GM12878 (cell line): ENCODE measurements around the gene CTNNAL1. TPM values are rescaled to one million over a fixed set of nuclear protein-coding genes. Genes with fewer than 3 reads are reported as not detected.

Experiments
- ATAC-seq: fragments of 200-7000 bp; cut with Tn5 transposase; 3 replicates; pipeline ENCODE4 v1.9.1; 2020; ENCODE audit warnings: mild to moderate bottlenecking, moderate library complexity
- BruUV-seq: library from RNA; stranded (reverse); fragments of 400-500 nt; replicated peaks from 2 replicates; lab custom pipeline; 2021; lab: Mats Ljungman, UMichigan
- CTCF ChIA-PET: fragments of 300-600 bp; sonication (Branson Sonifier 250); formaldehyde crosslinking; extraction: SDS; loops from one replicate; lab custom pipeline; 2021; ENCODE audit warnings: inconsistent platforms; lab: Yijun Ruan, JAX
- POLR2A ChIA-PET: fragments of 350-600 bp; formaldehyde crosslinking; extraction: SDS; loops from one replicate; lab custom pipeline; 2021; ENCODE audit warnings: inconsistent platforms; lab: Charles Lee
- RAD21 ChIA-PET: fragments of 300-600 bp; sonication (Branson Sonifier 250); formaldehyde crosslinking; loops from one replicate; lab custom pipeline; 2023; ENCODE audit warnings: antibody characterized with exemption; ENCODE audit not compliant: unreplicated experiment; lab: Charles Lee
- SMC1A ChIA-PET: fragments of 300-600 bp; sonication (Branson Sonifier 250); formaldehyde crosslinking; loops from one replicate; lab custom pipeline; 2023; ENCODE audit not compliant: unreplicated experiment, uncharacterized antibody; lab: Charles Lee
- DNase-seq: peaks from one replicate; pipeline ENCODE4 v3.0.0-alpha.2; 2011; ENCODE audit warnings: low read depth, low spot score
- FAIRE-seq: peaks from 3 replicates; lab custom pipeline; 2011; peaks lifted over from hg19 to GRCh38; lab: Jason Lieb, UNC
- H2AFZ ChIP-seq: 2 replicates; pipeline ENCODE4 v1.6.0; 2011; ENCODE audit warnings: low read depth, low read length, control low read depth; ENCODE audit not compliant: control insufficient read depth
- H3K27ac ChIP-seq: 2 replicates; pipeline ENCODE4 v1.5.1; 2011; ENCODE audit warnings: control low read depth; ENCODE audit not compliant: control insufficient read depth, insufficient read depth
- H3K27me3 ChIP-seq, 2 experiments: replicated peaks in 1 of 2; 2 replicates each; pipeline versions ENCODE4 v1.6.0 to v1.6.1; 2011; ENCODE audit warnings: low read length in 1 of 2; ENCODE audit not compliant: control insufficient read depth in 2 of 2, insufficient read depth in 2 of 2
- H3K36me3 ChIP-seq, 2 experiments: 2 replicates each; pipeline ENCODE4 v1.5.1; 2011; ENCODE audit warnings: low read length in 1 of 2; ENCODE audit not compliant: control insufficient read depth in 2 of 2, insufficient read depth in 2 of 2
- H3K4me1 ChIP-seq: 2 replicates; pipeline ENCODE4 v1.6.1; 2011; ENCODE audit warnings: mild to moderate bottlenecking, low read length, moderate library complexity, mixed read lengths; ENCODE audit not compliant: control insufficient read depth, insufficient read depth
- H3K4me2 ChIP-seq: 2 replicates; pipeline ENCODE4 v1.6.0; 2011; ENCODE audit warnings: control low read depth; ENCODE audit not compliant: control insufficient read depth, insufficient read depth
- H3K4me3 ChIP-seq: fragments of 200-600 bp; sonication (generic); 2 replicates; pipeline ENCODE4 v1.5.1; 2016
- H3K79me2 ChIP-seq: 2 replicates; pipeline ENCODE4 v1.6.0; 2011; ENCODE audit warnings: low read length; ENCODE audit not compliant: control insufficient read depth, insufficient read depth
- H3K9ac ChIP-seq: 2 replicates; pipeline ENCODE4 v1.8.0; 2011; ENCODE audit warnings: low read length, control low read depth, mixed read lengths; ENCODE audit not compliant: control insufficient read depth, insufficient read depth
- H3K9me3 ChIP-seq: replicated peaks from 3 replicates; pipeline ENCODE4 v1.5.1; 2011; ENCODE audit warnings: mild to moderate bottlenecking, low read length; ENCODE audit not compliant: control insufficient read depth, insufficient read depth
- H4K20me1 ChIP-seq: 2 replicates; pipeline ENCODE4 v1.6.0; 2011; ENCODE audit not compliant: control insufficient read depth, insufficient read depth
- BCL3 ChIP-seq: IDR thresholded peaks from 2 replicates; pipeline ENCODE4 v1.6.1; 2011; ENCODE audit warnings: borderline replicate concordance, low read depth, mild to moderate bottlenecking, moderate library complexity, low read length; ENCODE audit not compliant: insufficient read depth, poor library complexity, severe bottlenecking
- BRCA1 ChIP-seq: IDR thresholded peaks from 2 replicates; pipeline ENCODE4 v1.6.1; 2011; ENCODE audit warnings: low read depth, low read length, improper control_type of control experiment
- CEBPB ChIP-seq, 2 experiments: fragments of 150-350 bp in 1 of 2; IDR thresholded peaks; 2 replicates each; pipeline ENCODE4 v1.6.1; 2012 to 2014; ENCODE audit warnings: low read depth in 2 of 2, low read length in 2 of 2, borderline replicate concordance in 1 of 2, inconsistent platforms in 1 of 2
- CHD4 ChIP-seq: fragments of 200-600 bp; sonication (generic); IDR thresholded peaks from 2 replicates; pipeline ENCODE4 v1.6.1; 2016; ENCODE audit warnings: mild to moderate bottlenecking
- EGR1 ChIP-seq, 2 experiments: IDR thresholded peaks; 1 replicate in 1 of 2; 2 replicates in 1 of 2; pipeline ENCODE4 v1.6.1; 2011 to 2012; ENCODE audit warnings: low read depth in 2 of 2, low read length in 2 of 2, borderline replicate concordance in 1 of 2, mild to moderate bottlenecking in 1 of 2, moderate library complexity in 1 of 2
- ELK1 ChIP-seq: IDR thresholded peaks from 2 replicates; pipeline ENCODE4 v1.6.1; 2012; ENCODE audit warnings: low read depth, low read length, improper control_type of control experiment
- KAT2A ChIP-seq: conservative IDR thresholded peaks from 2 replicates; pipeline ENCODE4 v1.6.1; 2011; ENCODE audit warnings: low read depth, low read length; ENCODE audit not compliant: control insufficient read depth
- NRF1 ChIP-seq: conservative IDR thresholded peaks from 2 replicates; pipeline ENCODE4 v1.6.1; 2011; ENCODE audit warnings: mild to moderate bottlenecking, low read depth, low read length, improper control_type of control experiment
- POU2F2 ChIP-seq: IDR thresholded peaks from 3 replicates; pipeline ENCODE4 v1.6.1; 2011; ENCODE audit warnings: low read depth, mild to moderate bottlenecking, low read length, borderline replicate concordance
- RB1 ChIP-seq: fragments of 450-650 bp; formaldehyde crosslinking; IDR thresholded peaks from 2 replicates; pipeline ENCODE4 v1.6.1; 2017; ENCODE audit warnings: mild to moderate bottlenecking, borderline replicate concordance
- RELA ChIP-seq: fragments of 450-650 bp; IDR thresholded peaks from 2 replicates; pipeline ENCODE4 v1.8.0; 2014; ENCODE audit warnings: borderline replicate concordance; ENCODE audit not compliant: partially characterized antibody
- SMAD5 ChIP-seq: IDR thresholded peaks from 2 replicates; pipeline ENCODE4 v1.6.1; 2016; ENCODE audit warnings: antibody characterized with exemption, low read depth
- SUPT20H ChIP-seq: IDR thresholded peaks from 2 replicates; pipeline ENCODE4 v1.6.1; 2011; ENCODE audit warnings: low read depth, mild to moderate bottlenecking, low read length, moderate library complexity, borderline replicate concordance; ENCODE audit not compliant: control insufficient read depth
- SUZ12 ChIP-seq: fragments of 200-600 bp; sonication (generic); IDR thresholded peaks from one replicate; pipeline ENCODE4 v1.6.1; 2018; ENCODE audit warnings: antibody characterized with exemption, mild to moderate bottlenecking; ENCODE audit not compliant: unreplicated experiment
- TAF1 ChIP-seq: IDR thresholded peaks from 2 replicates; pipeline ENCODE4 v1.6.1; 2011; ENCODE audit warnings: mild to moderate bottlenecking, low read depth, low read length, borderline replicate concordance
- YY1 ChIP-seq: IDR thresholded peaks from 2 replicates; pipeline ENCODE4 v1.6.1; 2011; ENCODE audit warnings: low read depth, mild to moderate bottlenecking, low read length
- ZBTB11 ChIP-seq: fragments of 450-650 bp; formaldehyde crosslinking; IDR thresholded peaks from 2 replicates; pipeline ENCODE4 v1.5.0; 2022; ENCODE audit warnings: mild to moderate bottlenecking, missing genetic modification characterization
- ZNF274 ChIP-seq: IDR thresholded peaks from one replicate; pipeline ENCODE4 v1.8.0; 2011; ENCODE audit not compliant: insufficient read length, insufficient read depth
- WGBS: methylation state at CpG from one replicate; pipeline ENCODE4 v1.1.6; 2016; ENCODE audit warnings: low lambda C conversion rate; ENCODE audit not compliant: insufficient replicate concordance, insufficient coverage; ENCODE audit errors: missing lambda C conversion rate; 5-methylcytosine and 5-hydroxymethylcytosine counted together
- in situ Hi-C: fragments of 300-500 bp; cut with MboI; formaldehyde crosslinking; loops from 9 replicates; pipeline ENCODE4 v1.14.3; 2018; ENCODE audit warnings: mixed read lengths
- intact Hi-C: fragments of 100-400 bp; cut with micrococcal nuclease; formaldehyde crosslinking; loops from one replicate; pipeline ENCODE4 v1.14.2; 2022; ENCODE audit not compliant: unreplicated experiment
- polyA plus RNA-seq, 11 experiments: library from polyadenylated mRNA; depleted of rRNA in 4 of 11; unstranded in 6 of 11; stranded (reverse) in 5 of 11; fragments of >200 nt; fragmentation: Nextera tagmentation in 4 of 11; fragmentation: Illumina TruSeq in 1 of 11; extraction: Ambion mirVana in 4 of 11; extraction: Trizol in 1 of 11; gene quantifications; 1 replicate in 1 of 11; 2 replicates in 10 of 11; pipeline versions ENCODE4 v1.2.1 to v1.2.3, GENCODE V29; 2011 to 2016; ENCODE audit warnings: inconsistent platforms in 2 of 11, missing spikeins in 2 of 11, low read depth in 1 of 11
- total RNA-seq, 4 experiments: library from RNA; depleted of rRNA in 3 of 4; stranded (reverse); fragments of >200 nt in 3 of 4; fragmentation: Illumina TruSeq in 1 of 4; extraction: Trizol in 1 of 4; gene quantifications; 2 replicates each; pipeline versions ENCODE4 v1.2.1 to v1.2.3, GENCODE V29; 2013 to 2021

CTNNAL1 gene
- total and polyA plus RNA-seq, 10 of the 15 experiments (the other 5 are each of a cell fraction or from before 2014, with no cell fraction given) = 16.3 to 82.5 (median 45.2) TPM

GRCh38 chr9:108951578-108951977 lies 61.7 kb downstream of the CTNNAL1 start (continued):
- TF ChIP-seq ZBTB11 (CRISPR knock-in tag) (no peak), RB1 (no peak), ZNF274 (no peak), EGR1 (IDR thresholded peaks at IDR 0.05; ENCODE audit: borderline replicate concordance in 1 of 2, low read depth in 2 of 2, low read length in 2 of 2) (no peak), BCL3 (no peak), BRCA1 (no peak)

- ATAC-seq = no peak
- BruUV-seq = no TSS peak
- ChIA-PET RAD21 (interaction anchor here (0.7 kb wide), 1 partner anchor 22 kb away, joined by 3 read pairs; no protein-coding TSS in a partner anchor), POLR2A (no interaction called here), CTCF (interaction anchor here (0.6 to 1.7 kb wide), 5 partner anchors 8 to 1453 kb away, joined by 3 to 4 read pairs (median 3); no protein-coding TSS in a partner anchor), SMC1A (interaction anchor here (0.6 to 1.8 kb wide), 8 partner anchors 10 to 462 kb away, joined by 3 to 4 read pairs (median 3); no protein-coding TSS in a partner anchor)
- Histone ChIP-seq H3K79me2 (no peaks in the 10 kb centered on the region), H3K4me1 (no peaks in the 10 kb centered on the region), H3K9me3 (no peaks in the 10 kb centered on the region), H3K9ac (no peak overlapping the region), H3K4me3 (no peak overlapping the region), H3K27me3 (no peaks in the 10 kb centered on the region), H3K27ac (no peak overlapping the region), H3K4me2 (no peak overlapping the region), H2AFZ (no peak overlapping the region), H3K36me3 (no peaks in the 10 kb centered on the region; a peak in 1 of 4 replicates), H4K20me1 (no peaks in the 10 kb centered on the region)
- FAIRE-seq = no peak
- intact Hi-C loops = loop anchor here (5.0 kb wide), 1 partner anchor 98 kb away; no protein-coding TSS in a partner anchor
- WGBS = 40% methylated on average over 1 of the region's 1 CpG
- no peak for DNase-seq
- in situ Hi-C loops = no loop called here
- TF ChIP-seq SUPT20H (no peak), CEBPB (IDR thresholded peaks at IDR 0.05; ENCODE audit: borderline replicate concordance in 1 of 2, low read depth in 2 of 2, low read length in 2 of 2) (no peak), SUZ12 (no peak), NRF1 (no peak), SMAD5 (no peak), POU2F2 (no peak), KAT2A (no peak), CHD4 (no peak), ELK1 (no peak), RELA (no peak), YY1 (no peak), TAF1 (no peak)
These were observed 63.1 kb downstream of the CTNNAL1 start for GRCh38 chr9:108950168-108950567.
